Aorta (tissue), 5 donors: ENCODE data around the gene INMT. TPM values are rescaled to one million over a fixed set of nuclear protein-coding genes. Genes with fewer than 3 reads are reported as not detected.

Experiments
- ATAC-seq: fragments of 200-7000 bp; cut with Tn5 transposase; one replicate; pipeline ENCODE4 v1.9.1; 2022; ENCODE audit warnings: moderate library complexity; ENCODE audit not compliant: low FRiP score
- DNase-seq, 2 donors: peaks; one replicate each; pipeline ENCODE4 v3.0.0-alpha.2; 2020
- H3K27ac ChIP-seq, 2 donors: one replicate each; pipeline ENCODE4 v1.5.1; 2013; ENCODE audit warnings: low read length in 2 of 2, mild to moderate bottlenecking in 2 of 2, moderate library complexity in 2 of 2, control low read depth in 1 of 2, inconsistent platforms in 1 of 2, low read depth in 1 of 2
- H3K27me3 ChIP-seq, 2 donors: one replicate each; pipeline ENCODE4 v1.6.1; 2013; ENCODE audit warnings: control low read depth in 1 of 2, low read length in 1 of 2, mild to moderate bottlenecking in 1 of 2, moderate library complexity in 1 of 2; ENCODE audit not compliant: insufficient read depth in 2 of 2, control insufficient read depth in 1 of 2
- H3K36me3 ChIP-seq, 2 donors: one replicate each; pipeline ENCODE4 v1.6.1; 2013; ENCODE audit warnings: control low read depth in 1 of 2, low read length in 1 of 2, mild to moderate bottlenecking in 1 of 2; ENCODE audit not compliant: insufficient read depth in 2 of 2, control insufficient read depth in 1 of 2
- H3K4me1 ChIP-seq, 2 donors: one replicate each; pipeline ENCODE4 v1.6.1; 2013; ENCODE audit warnings: low read length in 2 of 2, control low read depth in 1 of 2, mild to moderate bottlenecking in 1 of 2, moderate library complexity in 1 of 2; ENCODE audit not compliant: insufficient read depth in 2 of 2, control insufficient read depth in 1 of 2
- H3K4me3 ChIP-seq, 2 donors: one replicate each; pipeline ENCODE4 v1.5.1; 2013; ENCODE audit warnings: low read length in 2 of 2, control low read depth in 1 of 2, mild to moderate bottlenecking in 1 of 2
- H3K9me3 ChIP-seq: one replicate; pipeline ENCODE4 v1.6.1; 2013; ENCODE audit warnings: mild to moderate bottlenecking, low read length; ENCODE audit not compliant: control insufficient read depth
- WGBS, 2 donors: extraction: QIAGEN DNeasy Blood & Tissue Kit; methylation state at CpG; one replicate each; pipeline ENCODE4 v1.1.7; 2013; 5-methylcytosine and 5-hydroxymethylcytosine counted together
- intact Hi-C, 2 donors: fragments of 100-400 bp; cut with DNase I; formaldehyde crosslinking; loops; one replicate each; pipeline versions ENCODE4 v1.14.2 to v1.15.0; 2022
- polyA plus RNA-seq, 2 donors: library from polyadenylated mRNA; stranded (reverse); fragments of 200-250 nt; gene quantifications; one replicate each; pipeline ENCODE4 v1.2.3, GENCODE V29; 2013
- total RNA-seq, 2 donors: library from RNA; stranded (reverse); fragmentation: NEBNext Ultra II Directional; extraction: Animal tissue kit (Norgen Biotek cat#: 25700); gene quantifications; one replicate each; pipeline ENCODE4 v1.2.1, GENCODE V29; 2021
- donor health status: healthy with polysubstance abuse.
- donor health status: Bipolar disorder and iron deficiency.
- donor health status: DM: no; HTN: no; CAD: no.
- donor health status: DM: no; HTN: no; CAD: no.
- donor health status: DM: yes; HTN: yes; CAD: no.

Gene INMT
- total and polyA plus RNA-seq, 4 donors = 76.7 to 131 (median 94.2) TPM

DNA sequence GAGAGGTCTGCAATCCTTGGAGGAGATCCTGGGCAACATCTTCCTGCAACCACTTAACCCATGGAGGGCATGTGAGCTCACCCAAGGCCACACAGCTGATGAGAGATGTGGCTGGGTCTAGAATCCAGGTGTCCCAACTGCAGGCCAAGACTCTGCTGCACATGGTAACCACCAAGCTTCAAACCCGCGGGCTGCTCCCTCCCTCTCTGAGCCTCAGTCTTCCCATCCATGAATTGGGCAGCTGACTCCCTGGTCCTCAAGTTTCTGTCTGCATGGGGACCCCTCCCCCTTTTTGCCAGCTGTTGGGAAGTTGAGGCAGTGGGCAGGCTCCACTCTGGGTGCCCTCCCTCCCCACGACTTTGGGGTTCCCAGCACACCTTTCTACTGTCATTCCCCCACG is 20.9 kb upstream of the INMT start:
- intact Hi-C loops = loop anchor here in 1 of 2 donors (10.0 kb wide), 1 partner anchor 86 kb away; no protein-coding TSS in a partner anchor
- Histone ChIP-seq H3K27ac (no peak overlapping the region), H3K4me3 (no peak overlapping the region), H3K4me1 (no peaks in the 10 kb centered on the region), H3K36me3 (no peaks in the 10 kb centered on the region), H3K27me3 (no peaks in the 10 kb centered on the region), H3K9me3 (no peaks in the 10 kb centered on the region)
- WGBS, 2 donors = 70 to 78% methylated on average over 4 of the region's 4 CpGs
- no peak for ATAC-seq
- DNase-seq = peak in 1 of 2 donors; percentile 47

DNA sequence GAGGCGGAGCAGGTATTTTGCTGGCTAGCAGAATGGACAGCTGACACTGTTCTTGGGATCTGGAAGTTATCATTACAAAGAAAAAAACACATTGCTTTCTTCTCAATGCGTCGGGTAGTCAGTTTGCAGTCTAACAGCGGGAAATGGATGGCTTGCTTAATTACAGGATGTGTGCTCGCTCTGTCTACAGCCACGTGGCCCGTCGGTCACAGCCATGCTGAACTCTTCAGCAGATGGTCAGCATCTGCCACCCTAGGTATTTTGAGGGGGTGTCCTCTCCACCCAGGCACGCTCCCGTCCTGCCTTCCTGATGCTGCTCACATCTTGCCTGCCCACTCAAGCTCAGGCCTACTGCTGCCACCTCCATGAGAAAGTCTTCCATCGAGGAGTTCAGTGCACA is 20.4 kb upstream of the INMT start:
- WGBS, 2 donors = 71 to 72% methylated on average over 11 of the region's 11 CpGs
- intact Hi-C loops = loop anchor here in 1 of 2 donors (10.0 kb wide), 1 partner anchor 87 kb away; no protein-coding TSS in a partner anchor
- no peak overlapping the region for H3K27ac ChIP-seq
- no peaks in the 10 kb centered on the region for H3K36me3 ChIP-seq
- no peaks in the 10 kb centered on the region for H3K4me1 ChIP-seq
- DNase-seq = peak in 1 of 2 donors; percentile 42
- H3K4me3 ChIP-seq = no peak overlapping the region
- no peak for ATAC-seq
- no peaks in the 10 kb centered on the region for H3K9me3 ChIP-seq
- no peaks in the 10 kb centered on the region for H3K27me3 ChIP-seq

DNA sequence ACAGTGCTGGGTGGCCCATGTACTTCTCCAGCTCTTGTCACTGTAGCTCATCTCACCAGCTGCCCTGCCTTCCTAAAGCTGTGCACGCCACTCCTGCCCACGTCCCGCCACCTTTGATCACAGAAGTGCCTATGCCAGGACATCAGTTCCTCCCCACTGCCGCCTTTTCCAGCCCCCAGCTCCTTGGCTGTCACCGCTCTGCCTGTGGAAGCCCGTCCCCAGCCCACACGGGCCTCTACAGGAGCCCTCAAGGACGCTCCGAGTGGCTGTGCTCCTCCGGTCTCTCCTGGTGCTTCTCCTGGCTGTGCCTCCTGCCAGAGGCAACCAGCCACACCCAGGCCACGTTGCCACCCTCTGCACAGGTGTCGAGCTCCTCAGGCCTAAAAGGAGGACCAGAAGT is 19.3 kb upstream of the INMT start:
- intact Hi-C loops = loop anchor here in 1 of 2 donors (10.0 kb wide), 1 partner anchor 88 kb away; no protein-coding TSS in a partner anchor
- DNase-seq (peak in 1 of 2 donors; percentile 46), ATAC-seq (no peak)
- Histone ChIP-seq H3K4me1 (no peaks in the 10 kb centered on the region), H3K27ac (no peak overlapping the region), H3K27me3 (no peaks in the 10 kb centered on the region), H3K9me3 (no peaks in the 10 kb centered on the region), H3K36me3 (no peaks in the 10 kb centered on the region), H3K4me3 (no peak overlapping the region)
- 89 to 93% methylated on average over 12 of the region's 12 CpGs for WGBS, 2 donors

DNA sequence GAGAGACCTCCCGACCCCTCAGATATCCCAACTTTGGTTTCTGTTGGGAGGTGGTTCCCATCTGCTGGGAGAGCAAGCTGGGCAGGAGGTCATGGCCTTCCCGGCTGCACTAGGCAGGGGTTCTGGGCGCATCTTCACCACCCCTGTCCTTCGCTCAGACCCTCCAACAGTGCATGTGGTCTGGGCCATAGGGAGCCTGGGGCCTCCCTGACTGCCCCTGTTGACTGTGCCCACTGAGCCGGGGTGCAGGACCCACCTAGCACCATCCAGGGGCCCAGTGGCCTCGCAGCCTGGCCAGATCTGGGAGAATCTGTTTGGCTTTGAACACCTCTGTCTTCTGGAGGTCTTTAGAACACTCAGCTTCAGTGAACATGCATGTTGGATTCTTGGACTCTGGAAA is 18.7 kb upstream of the INMT start:
- Histone ChIP-seq H3K9me3 (no peaks in the 10 kb centered on the region), H3K4me1 (no peaks in the 10 kb centered on the region), H3K27ac (no peak overlapping the region), H3K27me3 (no peaks in the 10 kb centered on the region), H3K36me3 (no peaks in the 10 kb centered on the region), H3K4me3 (no peak overlapping the region)
- intact Hi-C loops = loop anchor here in 1 of 2 donors (10.0 kb wide), 1 partner anchor 88 kb away; no protein-coding TSS in a partner anchor
- ATAC-seq = no peak
- DNase-seq = peak in 1 of 2 donors; percentile 60
- WGBS, 2 donors = 95 to 99% methylated on average over 6 of the region's 6 CpGs

DNA sequence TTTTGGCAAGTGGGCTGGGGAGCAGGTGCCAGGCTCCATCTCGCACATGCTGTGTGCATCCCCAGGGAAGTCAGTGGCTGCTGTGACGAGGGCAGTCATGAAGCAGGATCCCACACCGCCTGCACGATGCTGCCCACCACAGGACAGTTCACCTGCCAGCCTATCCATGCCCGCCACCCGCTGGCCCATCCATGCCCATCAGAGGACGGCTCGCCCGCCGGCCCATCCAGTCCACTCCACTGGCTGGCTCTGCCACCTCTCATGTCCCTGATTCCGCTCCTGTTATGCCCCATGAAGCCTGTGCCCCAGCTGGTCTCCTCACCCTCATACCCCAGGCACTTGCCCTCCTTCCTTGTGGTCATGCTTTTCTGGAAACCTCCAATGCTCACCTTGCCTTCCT is 18.2 kb upstream of the INMT start:
- no peaks in the 10 kb centered on the region for H3K9me3 ChIP-seq
- no peak overlapping the region for H3K4me3 ChIP-seq
- H3K4me1 ChIP-seq = no peaks in the 10 kb centered on the region
- intact Hi-C loops = loop anchor here in 1 of 2 donors (10.0 kb wide), 1 partner anchor 89 kb away; no protein-coding TSS in a partner anchor
- ATAC-seq (peak; percentile 37), DNase-seq (peak in 1 of 2 donors; percentile 31)
- no peaks in the 10 kb centered on the region for H3K36me3 ChIP-seq
- 89 to 90% methylated on average over 11 of the region's 11 CpGs for WGBS, 2 donors
- H3K27me3 ChIP-seq = no peaks in the 10 kb centered on the region
- no peak overlapping the region for H3K27ac ChIP-seq

DNA sequence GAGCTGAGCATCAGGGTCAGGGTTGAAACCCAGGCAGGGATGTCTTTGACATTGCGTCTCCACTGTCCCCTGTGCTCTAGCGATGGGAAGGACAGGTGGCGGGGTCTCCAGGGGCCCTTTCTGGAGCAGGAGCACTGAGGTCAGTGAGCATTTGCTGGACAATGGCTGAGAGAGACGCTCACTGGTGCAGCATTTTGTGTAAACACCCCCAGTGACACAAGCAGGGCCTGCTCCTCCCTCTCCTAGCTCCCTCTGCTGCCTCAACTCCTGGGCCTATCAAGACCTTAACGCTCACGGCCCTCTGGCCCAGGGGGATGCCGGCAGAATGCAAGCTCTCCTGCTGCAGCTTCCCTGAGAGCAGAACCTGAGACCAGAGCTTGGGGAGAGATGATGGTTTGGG is 17.4 kb upstream of the INMT start:
- Histone ChIP-seq H3K4me3 (no peak overlapping the region), H3K27ac (no peak overlapping the region), H3K9me3 (no peaks in the 10 kb centered on the region), H3K4me1 (no peaks in the 10 kb centered on the region), H3K27me3 (no peaks in the 10 kb centered on the region), H3K36me3 (no peaks in the 10 kb centered on the region)
- 91 to 93% methylated on average over 7 of the region's 7 CpGs for WGBS, 2 donors
- DNase-seq (peak in 1 of 2 donors; percentile 51), ATAC-seq (no peak)
- intact Hi-C loops = loop anchor here in 1 of 2 donors (10.0 kb wide), 1 partner anchor 90 kb away; no protein-coding TSS in a partner anchor

DNA sequence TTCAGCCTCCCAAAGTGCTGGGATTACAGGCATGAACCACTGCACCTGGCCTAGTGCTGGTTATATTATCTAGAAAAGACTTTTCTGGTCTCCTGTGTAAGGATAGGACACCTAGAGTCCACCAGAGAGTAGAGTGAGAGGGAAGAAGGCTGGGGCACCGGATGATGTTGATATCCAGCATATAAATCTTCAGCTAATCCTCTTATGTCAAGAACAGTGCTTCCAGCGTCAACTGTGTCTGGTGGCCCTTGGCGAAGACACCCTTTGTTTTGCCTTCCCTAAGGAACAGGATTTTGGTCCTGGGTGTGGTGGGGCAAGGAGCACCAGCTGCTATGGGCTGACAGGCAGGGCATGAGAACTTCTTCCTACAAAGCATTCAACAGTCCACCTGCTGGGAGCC is 16.3 kb upstream of the INMT start:
- H3K36me3 ChIP-seq = no peaks in the 10 kb centered on the region
- no peak overlapping the region for H3K27ac ChIP-seq
- no peaks in the 10 kb centered on the region for H3K27me3 ChIP-seq
- intact Hi-C loops = loop anchor here in 1 of 2 donors (10.0 kb wide), 1 partner anchor 91 kb away; no protein-coding TSS in a partner anchor
- DNase-seq = peak in 1 of 2 donors; percentile 32
- no peak for ATAC-seq
- no peak overlapping the region for H3K4me3 ChIP-seq
- no peaks in the 10 kb centered on the region for H3K9me3 ChIP-seq
- H3K4me1 ChIP-seq = no peaks in the 10 kb centered on the region
- WGBS, 2 donors = 94 to 98% methylated on average over 3 of the region's 3 CpGs

DNA sequence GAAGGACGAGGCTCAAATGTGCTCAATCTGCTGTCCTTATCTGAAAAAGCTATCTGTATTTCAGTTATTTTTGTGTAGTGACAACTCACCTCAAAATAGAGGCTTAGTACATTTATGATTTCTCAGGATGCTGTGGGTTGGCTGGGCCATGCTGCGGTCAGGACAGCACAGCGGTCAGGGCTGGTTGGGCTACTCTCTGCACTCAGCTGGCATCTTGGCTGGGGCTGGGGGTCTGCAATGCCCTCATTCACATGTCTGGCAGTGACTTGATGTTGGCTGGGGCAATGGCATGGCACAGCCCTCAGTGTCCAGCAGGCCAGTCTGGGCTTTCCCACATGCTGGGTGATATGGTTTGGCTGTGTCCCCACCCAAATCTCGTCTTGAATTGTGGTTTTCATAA is 15.6 kb upstream of the INMT start:
- DNase-seq (peak in 1 of 2 donors; percentile 42), ATAC-seq (no peak)
- H3K9me3 ChIP-seq = no peaks in the 10 kb centered on the region
- H3K4me3 ChIP-seq = no peak overlapping the region
- 86 to 90% methylated on average over 4 of the region's 4 CpGs for WGBS, 2 donors
- intact Hi-C loops = loop anchor here in 1 of 2 donors (10.0 kb wide), 1 partner anchor 91 kb away; no protein-coding TSS in a partner anchor
- H3K27ac ChIP-seq = no peak overlapping the region
- H3K27me3 ChIP-seq = no peaks in the 10 kb centered on the region
- no peaks in the 10 kb centered on the region for H3K36me3 ChIP-seq
- no peaks in the 10 kb centered on the region for H3K4me1 ChIP-seq
